ENCODE data around the gene ZRANB1.
"Not testable (repeated sequence)": the region's sequence is repeated elsewhere in the genome, so short reads cannot be mapped to it uniquely, and the experiment has no call there.

The ZRANB1 gene

DNA sequence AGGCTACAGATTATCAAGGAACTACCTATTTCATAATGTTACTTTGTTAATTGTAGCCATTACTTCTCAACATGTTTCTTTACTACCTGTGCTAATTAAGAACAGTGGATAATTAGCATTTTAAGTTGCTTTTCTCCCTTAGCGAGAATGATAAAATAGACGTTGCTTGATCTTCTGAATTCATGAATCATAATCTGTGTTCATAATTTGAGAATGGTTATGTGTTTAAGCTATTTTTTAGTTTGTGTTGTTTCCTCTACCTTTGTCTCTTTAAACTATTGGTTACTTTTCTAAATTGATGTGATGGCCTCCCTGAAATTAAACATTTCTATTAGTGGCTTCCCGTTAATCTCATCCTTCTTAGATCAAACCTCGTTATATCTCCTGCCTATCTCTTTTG, at the start of gene ZRANB1:
Gene ZRANB1, plus strand, starts transcription at position 301 of the 400 bp plus-strand sequence. CDS start 371 bp downstream, outside the sequence.
- DNase-seq = no peak

DNA sequence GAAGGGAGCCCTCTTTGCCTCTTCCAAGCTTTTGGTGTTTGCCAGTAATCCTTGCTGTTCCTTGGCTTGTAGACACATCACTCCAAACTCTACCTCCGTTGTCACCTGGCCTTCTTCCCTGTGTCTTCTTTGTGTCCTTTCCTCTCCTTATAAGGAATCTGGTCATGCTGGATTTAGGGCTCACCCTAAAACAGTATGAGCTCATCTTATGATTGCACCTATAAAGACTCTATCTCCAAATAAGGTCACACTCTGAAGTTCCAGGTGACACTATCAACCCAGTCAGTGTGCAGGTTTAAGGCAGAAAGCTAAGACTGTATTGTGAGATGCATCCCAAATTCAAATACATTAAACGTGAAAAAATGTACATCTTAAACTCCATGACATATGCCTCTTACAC, 49.0 kb upstream of the ZRANB1 start:
- no peak for DNase-seq

DNA sequence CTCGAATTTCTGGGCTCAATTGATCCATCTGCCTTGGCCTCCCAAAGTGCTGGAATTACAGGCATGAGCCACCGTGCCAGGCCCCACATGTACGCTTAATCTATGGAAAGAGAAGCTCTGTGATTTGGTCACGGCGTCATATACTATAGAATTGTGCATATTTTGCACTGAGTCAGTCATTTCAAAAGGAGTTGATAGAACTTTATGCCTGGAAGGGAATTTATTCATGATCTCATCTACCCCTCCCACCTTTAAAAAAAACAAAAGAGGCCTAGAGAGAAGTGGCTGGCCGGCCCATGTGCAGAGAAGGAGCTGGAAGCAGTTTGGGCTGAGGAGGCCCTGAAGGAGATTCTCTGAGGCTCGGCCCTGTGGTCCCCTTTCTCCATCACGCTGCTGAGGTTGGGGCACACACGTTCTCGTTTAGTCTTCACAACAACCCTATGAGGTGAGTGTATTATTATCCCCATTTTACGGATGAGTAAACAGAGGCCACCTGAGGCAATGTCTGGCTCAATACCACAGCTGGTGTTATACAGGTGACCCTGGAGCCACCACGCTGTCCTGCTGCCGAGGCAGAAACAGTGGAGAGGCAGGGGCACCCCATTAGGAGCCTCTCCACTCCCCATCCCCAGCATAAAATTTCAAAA, 47.2 kb upstream of the ZRANB1 start:
- no peak for DNase-seq

GRCh38 chr10:124896751-124897150, 45.2 kb upstream of the ZRANB1 start:
- DNase-seq = no peak

DNA sequence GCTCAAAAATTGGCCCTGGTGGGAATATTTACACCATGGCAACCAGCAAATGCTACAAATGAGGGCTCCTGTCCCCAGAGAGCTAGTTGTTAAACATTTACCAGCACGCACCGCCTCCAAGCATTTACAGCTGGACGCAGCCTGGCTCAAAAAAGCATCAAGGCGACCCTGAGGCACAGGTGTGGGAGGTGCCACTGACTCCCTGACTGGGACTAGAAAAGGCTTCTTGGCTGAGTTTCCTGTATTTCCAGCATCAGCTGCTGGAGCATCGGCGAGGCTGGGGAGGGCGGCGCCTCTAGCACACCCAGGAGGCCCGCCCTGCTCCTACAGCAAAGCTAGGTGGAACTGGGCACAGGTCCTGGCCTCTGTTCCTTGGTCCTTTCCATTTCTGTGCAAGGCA, 43.5 kb upstream of the ZRANB1 start:
- no peak for DNase-seq

DNA sequence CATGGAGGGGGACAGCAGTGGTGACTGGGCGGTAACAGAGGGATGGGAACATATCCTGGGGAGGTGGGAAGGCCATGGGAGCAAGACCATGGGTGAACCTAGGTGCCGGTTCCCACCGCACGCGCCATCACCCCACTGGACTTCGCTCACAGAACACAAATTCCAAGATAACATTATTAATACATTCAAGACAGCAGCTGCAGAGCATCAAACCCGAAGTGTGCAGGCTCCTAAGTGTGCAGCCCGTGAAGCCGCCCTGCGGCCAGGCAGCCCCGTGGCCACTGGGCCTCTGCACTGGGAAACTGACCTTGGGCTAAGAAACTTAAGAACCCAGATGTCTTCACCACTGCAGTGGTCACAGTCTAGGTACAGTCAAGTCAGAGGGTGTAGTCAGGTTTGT, 42.8 kb upstream of the ZRANB1 start:
- no peak for DNase-seq

DNA sequence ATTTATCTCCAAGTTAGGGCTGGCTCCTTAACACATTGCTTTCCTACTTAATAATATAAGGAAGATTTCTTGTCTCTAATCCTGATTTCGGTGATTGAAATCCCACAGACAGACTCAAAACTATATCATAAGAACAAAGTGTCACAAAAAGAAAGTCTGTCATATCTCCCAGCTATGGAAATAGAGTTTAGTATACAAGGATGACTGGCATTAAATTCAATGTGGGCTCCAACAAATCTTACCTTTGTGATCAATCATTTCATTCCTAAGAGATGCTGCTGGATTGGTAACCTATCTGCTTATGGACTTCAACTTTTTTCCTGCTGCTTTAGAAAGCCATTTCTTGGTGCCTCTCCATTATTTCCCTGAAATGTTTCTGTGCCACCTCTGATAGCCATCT, 39.5 kb upstream of the ZRANB1 start:
- no peak for DNase-seq

GRCh38 chr10:124903111-124903510, 38.8 kb upstream of the ZRANB1 start:
- no peak for DNase-seq

DNA sequence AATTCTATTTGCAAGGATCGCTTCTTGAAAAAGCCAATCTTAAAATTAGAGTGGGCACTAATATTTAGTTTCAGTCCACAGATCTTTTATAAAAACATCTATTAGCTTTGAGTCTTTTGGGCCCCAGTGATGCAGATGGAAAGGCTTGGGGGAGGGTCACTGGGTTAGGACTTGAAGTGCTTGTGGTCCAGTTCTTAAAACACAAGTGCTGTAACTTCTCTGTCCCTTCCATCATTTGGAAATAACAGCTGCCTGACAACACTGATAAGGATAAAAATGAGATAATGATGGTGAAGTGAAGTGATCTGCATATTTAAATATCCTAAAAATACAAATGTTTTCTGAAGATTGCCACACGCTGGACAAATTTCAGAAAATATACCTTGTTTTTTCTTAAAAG, 37.1 kb upstream of the ZRANB1 start:
- no peak for DNase-seq

DNA sequence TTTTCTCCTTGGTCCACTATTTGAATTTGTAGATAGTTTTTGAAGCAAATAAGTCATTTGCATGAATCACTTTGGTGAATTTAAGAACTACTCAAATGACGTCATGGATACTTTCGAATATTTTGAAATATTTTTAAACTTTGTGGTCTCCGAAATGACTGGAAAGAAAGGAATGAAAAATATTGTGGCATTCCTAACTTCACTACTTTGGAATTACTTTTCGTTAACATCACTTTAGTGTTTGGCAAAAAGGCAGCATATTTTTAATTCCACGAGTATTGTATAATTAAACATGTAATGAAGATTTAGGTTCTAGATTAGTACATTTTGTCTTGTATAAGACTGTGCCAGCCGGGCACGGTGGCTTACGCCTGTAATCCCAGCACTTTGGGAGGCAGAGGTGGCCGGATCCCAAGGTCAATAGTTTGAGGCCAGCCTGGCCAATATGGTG, 35.3 kb upstream of the ZRANB1 start:
- no peak for DNase-seq

- no peak for DNase-seq
Measured at GRCh38 chr10:124909563-124909962, 32.4 kb upstream of the ZRANB1 start.

DNA sequence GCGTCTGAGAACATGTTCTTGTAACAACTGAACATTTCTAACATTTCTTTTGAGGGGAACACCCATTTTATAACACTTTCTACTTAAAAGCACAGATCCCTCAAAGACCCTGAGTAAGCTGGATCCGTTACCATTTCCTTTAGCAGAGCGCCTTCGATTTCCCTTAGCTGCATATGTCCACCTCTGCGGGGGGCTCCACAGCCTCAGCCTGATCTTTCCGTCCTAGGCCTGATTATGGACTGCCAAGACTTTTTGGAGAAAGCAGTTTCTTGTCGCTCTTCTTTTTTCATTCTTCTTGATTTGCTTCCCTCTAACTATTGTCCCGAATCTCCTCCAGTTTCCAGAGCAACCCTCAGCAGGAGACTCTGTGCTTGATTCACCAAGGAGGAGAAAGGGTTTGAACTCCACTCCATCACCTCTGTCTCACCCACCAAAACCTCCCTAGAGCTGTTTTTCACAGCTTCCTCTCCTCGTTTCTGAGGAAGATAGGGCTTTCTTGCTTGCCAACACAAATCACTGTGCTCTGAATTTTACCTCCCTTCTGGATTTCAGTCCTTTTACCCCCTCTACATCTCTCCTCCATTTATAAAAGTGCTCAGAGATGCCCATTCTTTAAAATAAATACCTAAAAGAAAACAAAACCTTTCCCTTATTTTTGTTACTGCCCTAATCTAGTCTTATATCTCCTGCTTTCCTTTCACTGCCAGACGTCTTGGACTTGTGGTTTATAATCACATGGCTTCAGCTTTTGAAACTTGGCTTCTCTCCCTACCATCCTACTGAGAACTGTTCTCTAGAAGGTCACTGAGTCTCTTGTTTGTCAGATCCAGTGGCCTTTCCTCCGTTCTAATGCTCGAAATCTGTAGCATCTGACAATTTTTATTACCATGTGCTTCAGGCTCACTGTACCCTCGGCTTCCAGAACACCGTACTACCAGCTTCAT, 30.5 kb upstream of the ZRANB1 start:
- DNase-seq = peak; percentile 93

GRCh38 chr10:124912101-124912886, 29.6 kb upstream of the ZRANB1 start:
- DNase-seq = no peak

- no peak for DNase-seq
Measured at GRCh38 chr10:124913167-124913566, 28.8 kb upstream of the ZRANB1 start.

GRCh38 chr10:124914398-124914797, 27.5 kb upstream of the ZRANB1 start:
- DNase-seq = not testable (repeated sequence)

GRCh38 chr10:124916098-124916584, 25.8 kb upstream of the ZRANB1 start:
- DNase-seq = peak; percentile 45

GRCh38 chr10:124916585-124917427, 25.1 kb upstream of the ZRANB1 start:
- peak; percentile 95 for DNase-seq

- DNase-seq = peak; percentile 56
Measured at GRCh38 chr10:124917428-124918190, 24.3 kb upstream of the ZRANB1 start.

DNA sequence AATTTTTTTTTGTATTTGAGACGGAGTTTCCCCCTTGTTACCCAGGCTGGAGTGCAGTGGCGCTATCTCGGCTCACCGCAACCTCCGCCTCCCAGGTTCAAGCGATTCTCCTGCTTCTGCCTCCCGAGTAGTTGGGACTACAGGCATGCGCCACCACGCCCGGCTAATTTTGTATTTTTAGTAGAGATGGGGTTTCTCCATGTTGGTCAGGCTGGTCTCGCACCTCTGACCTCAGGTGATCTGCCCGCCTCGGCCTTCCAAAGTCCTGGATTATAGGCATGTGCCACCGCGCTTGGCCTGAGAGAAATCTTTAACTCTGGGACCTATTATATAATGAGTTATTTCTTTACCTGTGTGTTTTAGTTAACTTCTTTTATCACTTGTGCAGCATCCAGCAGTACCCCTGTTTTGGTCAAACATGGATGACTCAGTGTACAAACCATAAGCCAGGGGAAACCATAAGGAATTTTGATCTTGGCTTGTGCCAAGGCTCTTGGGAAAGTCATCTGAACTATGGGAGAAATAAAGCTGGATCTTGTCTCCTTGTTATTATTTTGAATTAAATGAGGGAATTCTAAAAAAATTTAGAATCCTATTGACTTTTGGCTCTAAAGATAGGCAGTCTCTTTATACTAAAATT, 23.6 kb upstream of the ZRANB1 start:
- DNase-seq = no peak

DNA sequence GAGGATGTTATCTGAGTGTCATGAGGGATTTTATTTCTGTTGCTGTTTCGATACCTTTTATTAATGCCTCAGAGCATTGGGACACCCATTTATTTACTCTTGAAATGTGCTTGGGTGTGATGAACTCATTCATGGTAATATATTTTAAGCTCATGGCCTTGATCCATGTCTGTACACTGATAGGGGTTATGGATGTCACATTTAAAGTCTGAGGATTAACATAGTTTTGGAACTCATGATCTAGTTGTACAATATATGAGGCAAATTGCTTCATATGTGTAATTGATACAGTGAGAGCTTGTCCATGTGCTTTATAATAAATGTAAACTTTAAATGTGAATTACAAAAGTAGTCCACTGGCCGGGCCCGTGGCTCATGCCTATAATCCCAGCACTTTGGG, 23.0 kb upstream of the ZRANB1 start:
- DNase-seq = no peak

GRCh38 chr10:124921261-124921660, 20.7 kb upstream of the ZRANB1 start:
- peak; percentile 38 for DNase-seq

Measured in hematopoietic multipotent progenitor cell treated with erythropoietin and hydrocortisone succinate and interleukin-3 and kit ligand, for 8 days (in vitro differentiated cells).